Neural cell (in vitro differentiated cells): ENCODE results near the gene ITPR3.

Experiments used
- EP300 ChIP-seq: fragments of 450-650 bp; conservative IDR thresholded peaks from 2 replicates; pipeline ENCODE4 v1.6.1; 2014; ENCODE audit warnings: antibody characterized with exemption, mild to moderate bottlenecking, moderate library complexity; ENCODE audit not compliant: poor library complexity, severe bottlenecking
- EZH2 ChIP-seq: fragments of 200-600, 300-800 bp; shearing (Covaris generic), sonication (generic); IDR thresholded peaks from 2 replicates; pipeline ENCODE4 v1.6.1; 2014; ENCODE audit warnings: antibody characterized with exemption, low read length, borderline replicate concordance, mild to moderate bottlenecking; ENCODE audit not compliant: insufficient read depth, poor library complexity, severe bottlenecking
- POLR2AphosphoS5 ChIP-seq: IDR thresholded peaks from 2 replicates; pipeline ENCODE4 v1.6.1; 2012
- RAD21 ChIP-seq: fragments of 450-650 bp; conservative IDR thresholded peaks from 2 replicates; pipeline ENCODE4 v1.6.1; 2014; ENCODE audit warnings: antibody characterized with exemption, mild to moderate bottlenecking, moderate library complexity
- TAF1 ChIP-seq: IDR thresholded peaks from 2 replicates; pipeline ENCODE4 v1.6.1; 2012; ENCODE audit warnings: low read depth
- TF ChIP-seq, protein P1 (sequence below): fragments of 450-650 bp; IDR thresholded peaks from 2 replicates; pipeline ENCODE4 v1.5.1; 2014; ENCODE audit warnings: antibody characterized with exemption, mild to moderate bottlenecking, moderate library complexity; ENCODE audit not compliant: poor library complexity, severe bottlenecking

- TF ChIP-seq EZH2 = no peak
- TF ChIP-seq, protein P1, sequence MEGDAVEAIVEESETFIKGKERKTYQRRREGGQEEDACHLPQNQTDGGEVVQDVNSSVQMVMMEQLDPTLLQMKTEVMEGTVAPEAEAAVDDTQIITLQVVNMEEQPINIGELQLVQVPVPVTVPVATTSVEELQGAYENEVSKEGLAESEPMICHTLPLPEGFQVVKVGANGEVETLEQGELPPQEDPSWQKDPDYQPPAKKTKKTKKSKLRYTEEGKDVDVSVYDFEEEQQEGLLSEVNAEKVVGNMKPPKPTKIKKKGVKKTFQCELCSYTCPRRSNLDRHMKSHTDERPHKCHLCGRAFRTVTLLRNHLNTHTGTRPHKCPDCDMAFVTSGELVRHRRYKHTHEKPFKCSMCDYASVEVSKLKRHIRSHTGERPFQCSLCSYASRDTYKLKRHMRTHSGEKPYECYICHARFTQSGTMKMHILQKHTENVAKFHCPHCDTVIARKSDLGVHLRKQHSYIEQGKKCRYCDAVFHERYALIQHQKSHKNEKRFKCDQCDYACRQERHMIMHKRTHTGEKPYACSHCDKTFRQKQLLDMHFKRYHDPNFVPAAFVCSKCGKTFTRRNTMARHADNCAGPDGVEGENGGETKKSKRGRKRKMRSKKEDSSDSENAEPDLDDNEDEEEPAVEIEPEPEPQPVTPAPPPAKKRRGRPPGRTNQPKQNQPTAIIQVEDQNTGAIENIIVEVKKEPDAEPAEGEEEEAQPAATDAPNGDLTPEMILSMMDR = no peak
- no peak for TF ChIP-seq RAD21
- no peak for TF ChIP-seq TAF1
- TF ChIP-seq EP300 = no peak
- no peak for TF ChIP-seq POLR2AphosphoS5
Observed at GRCh38 chr6:33630014-33630413, 8.9 kb downstream of the ITPR3 start.
